HG02981 (cell line): ENCODE data around the gene GALR2.
"Not testable (repeated sequence)": the region's sequence is repeated elsewhere in the genome, so short reads cannot be mapped to it uniquely, and the experiment has no call there.

Experiments
- ATAC-seq: cut with Tn5 transposase; IDR thresholded peaks from one replicate; pipeline ENCODE4 v1.9.1; 2021; ENCODE audit warnings: mild to moderate bottlenecking, moderate library complexity; ENCODE audit not compliant: unreplicated experiment

GALR2 gene

GRCh38 chr17:76049836-76050537 lies 24.6 kb upstream of the GALR2 start:
- ATAC-seq, result no peak

GRCh38 chr17:76050538-76051467 lies 23.8 kb upstream of the GALR2 start:
- ATAC-seq, result no peak

- ATAC-seq, result no peak
Measured at GRCh38 chr17:76051561-76051960, 23.0 kb upstream of the GALR2 start.

GRCh38 chr17:76053246-76054111 lies 21.1 kb upstream of the GALR2 start:
- ATAC-seq, result no peak

DNA sequence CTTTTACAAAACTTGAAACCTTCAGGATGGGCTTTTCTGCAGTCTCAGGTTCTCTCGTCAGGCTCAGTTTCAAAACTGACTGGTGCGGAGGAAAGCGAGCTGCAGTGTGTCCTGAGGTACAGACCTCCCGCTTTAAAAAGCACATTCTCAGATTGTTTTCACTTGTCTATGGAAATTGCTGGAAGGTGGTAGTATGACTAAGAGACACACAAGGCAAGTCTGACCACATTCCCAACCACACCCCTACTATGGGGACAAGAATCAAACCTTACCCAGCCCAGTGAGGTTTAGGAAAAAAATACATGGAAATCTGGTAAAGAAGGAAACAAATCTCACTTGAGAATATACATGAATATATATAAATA lies 20.5 kb upstream of the GALR2 start:
- no peak for ATAC-seq

DNA sequence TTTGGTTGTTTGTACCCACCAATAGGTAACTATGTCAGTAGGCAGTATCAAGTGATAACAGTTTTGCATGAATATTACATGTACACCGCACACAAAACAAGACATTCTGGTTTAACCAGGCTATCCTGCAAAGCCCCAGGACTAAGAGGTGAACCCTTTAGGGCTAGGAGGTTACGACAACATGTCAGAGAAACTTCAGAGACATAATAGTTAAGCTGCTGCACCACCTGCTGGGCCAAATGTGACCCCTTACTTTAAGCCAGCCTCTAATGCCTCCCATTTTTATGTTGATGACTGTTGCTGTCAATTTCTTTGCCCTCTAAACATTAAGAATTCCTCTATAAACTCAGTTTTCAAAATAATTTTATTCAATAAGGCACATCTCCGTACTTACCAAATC lies 17.7 kb upstream of the GALR2 start:
- no peak for ATAC-seq

DNA sequence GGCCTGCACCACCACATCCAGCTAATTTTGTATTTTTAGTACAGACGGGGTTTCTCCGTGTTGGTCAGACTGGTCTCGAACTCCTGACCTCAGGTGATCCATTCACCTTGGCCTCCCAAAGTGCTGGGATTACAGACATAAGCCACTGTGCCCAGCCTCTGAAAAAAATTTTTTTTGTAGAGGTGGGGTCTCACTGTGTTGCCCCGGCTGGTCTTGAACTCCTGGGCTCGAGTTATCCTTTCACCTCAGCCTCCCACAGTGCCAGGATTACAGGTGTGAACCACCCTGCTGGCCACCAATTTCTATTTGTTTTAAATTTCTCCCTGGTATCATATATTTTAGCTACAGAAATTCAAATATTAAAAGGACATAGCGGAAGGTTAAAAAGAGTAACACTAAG lies 16.3 kb upstream of the GALR2 start:
- ATAC-seq, result not testable (repeated sequence)

GRCh38 chr17:76063875-76064546 lies 10.6 kb upstream of the GALR2 start:
- no peak for ATAC-seq

- no peak for ATAC-seq
Measured at GRCh38 chr17:76065775-76066174, 8.8 kb upstream of the GALR2 start.

DNA sequence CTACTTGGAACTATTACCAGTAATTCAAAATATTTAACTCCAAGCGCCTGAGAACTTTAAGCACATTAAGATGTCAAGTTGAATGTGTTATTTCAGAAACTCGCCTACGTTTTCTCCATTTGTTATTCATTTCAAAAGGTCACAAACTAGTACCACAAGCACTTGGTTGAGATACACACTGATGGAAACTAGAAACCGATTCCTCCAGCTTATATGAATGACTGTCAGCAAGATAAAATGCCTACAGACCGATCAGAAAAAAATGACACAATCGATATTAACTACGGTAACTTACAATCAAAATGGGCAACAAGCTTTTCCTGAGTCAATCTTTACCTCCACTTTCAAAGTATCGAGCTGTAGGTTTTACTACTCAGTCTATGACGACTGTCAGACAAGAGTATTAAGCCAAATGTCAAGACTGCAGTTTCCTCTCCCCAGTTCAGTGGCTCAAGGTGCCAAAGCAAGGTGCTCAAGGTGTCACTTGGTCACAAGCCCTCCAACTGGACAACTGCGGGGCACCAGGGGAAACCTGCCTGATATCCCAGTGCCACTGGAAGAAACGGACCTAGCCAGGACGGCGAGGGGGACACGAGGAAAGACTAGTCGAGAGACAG lies 2.9 kb upstream of the GALR2 start:
- no peak for ATAC-seq

DNA sequence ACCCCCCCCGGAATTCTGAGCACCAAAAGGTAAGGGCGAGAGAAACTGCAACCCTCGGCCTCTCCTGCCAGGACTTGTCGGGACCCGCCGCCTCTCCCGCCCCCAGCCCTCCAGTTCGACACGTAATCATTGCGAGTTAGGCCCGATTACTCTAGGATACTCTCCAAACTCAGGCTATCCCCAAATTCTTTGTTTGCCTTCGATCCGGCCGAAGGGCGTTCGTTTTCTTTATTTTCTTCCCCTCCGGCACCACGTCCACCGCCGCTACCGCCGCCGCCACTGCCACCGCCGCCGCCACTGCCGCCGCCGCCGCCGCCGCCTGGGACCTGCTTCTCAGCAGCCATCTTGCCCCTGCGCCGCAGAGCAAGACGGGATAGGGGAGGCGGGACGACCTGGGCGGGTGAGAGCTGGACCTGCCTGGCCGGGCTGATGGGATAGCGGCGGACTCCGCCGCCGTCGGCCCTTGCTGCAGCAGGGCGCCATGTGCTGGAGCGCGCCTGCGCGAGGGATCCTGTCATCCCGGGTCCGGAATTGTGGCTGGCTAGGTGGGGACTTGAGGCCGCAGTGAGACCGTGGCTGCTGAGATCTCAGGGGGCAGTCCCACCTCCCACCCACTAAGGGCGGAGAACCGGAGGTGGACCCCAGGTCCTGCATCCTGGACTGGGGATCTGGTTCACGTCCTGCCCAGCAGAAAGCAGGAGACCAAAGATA lies 2.3 kb upstream of the GALR2 start, which contains the start of gene SRP68:
Gene SRP68, minus strand, starts transcription at position 370 of the 711 bp plus-strand sequence. Its CDS starts 26 bp downstream, at position 344.
- peak; percentile 66 for ATAC-seq

GRCh38 chr17:76075364-76076145 lies 974 bp downstream of the GALR2 start:
- ATAC-seq, result no peak

GRCh38 chr17:76076146-76076764 lies 1.7 kb downstream of the GALR2 start:
- ATAC-seq, result no peak

DNA sequence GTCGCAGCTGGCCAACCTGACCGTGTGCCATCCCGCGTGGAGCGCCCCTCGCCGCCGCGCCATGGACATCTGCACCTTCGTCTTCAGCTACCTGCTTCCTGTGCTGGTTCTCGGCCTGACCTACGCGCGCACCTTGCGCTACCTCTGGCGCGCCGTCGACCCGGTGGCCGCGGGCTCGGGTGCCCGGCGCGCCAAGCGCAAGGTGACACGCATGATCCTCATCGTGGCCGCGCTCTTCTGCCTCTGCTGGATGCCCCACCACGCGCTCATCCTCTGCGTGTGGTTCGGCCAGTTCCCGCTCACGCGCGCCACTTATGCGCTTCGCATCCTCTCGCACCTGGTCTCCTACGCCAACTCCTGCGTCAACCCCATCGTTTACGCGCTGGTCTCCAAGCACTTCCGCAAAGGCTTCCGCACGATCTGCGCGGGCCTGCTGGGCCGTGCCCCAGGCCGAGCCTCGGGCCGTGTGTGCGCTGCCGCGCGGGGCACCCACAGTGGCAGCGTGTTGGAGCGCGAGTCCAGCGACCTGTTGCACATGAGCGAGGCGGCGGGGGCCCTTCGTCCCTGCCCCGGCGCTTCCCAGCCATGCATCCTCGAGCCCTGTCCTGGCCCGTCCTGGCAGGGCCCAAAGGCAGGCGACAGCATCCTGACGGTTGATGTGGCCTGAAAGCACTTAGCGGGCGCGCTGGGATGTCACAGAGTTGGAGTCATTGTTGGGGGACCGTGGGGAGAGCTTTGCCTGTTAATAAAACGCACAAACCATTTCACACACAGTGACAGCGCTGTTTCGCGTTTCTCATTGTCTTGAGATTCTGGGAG lies 2.4 kb downstream of the GALR2 start:
- no peak for ATAC-seq

- no peak for ATAC-seq
Measured at GRCh38 chr17:76077584-76078110, 3.1 kb downstream of the GALR2 start.

DNA sequence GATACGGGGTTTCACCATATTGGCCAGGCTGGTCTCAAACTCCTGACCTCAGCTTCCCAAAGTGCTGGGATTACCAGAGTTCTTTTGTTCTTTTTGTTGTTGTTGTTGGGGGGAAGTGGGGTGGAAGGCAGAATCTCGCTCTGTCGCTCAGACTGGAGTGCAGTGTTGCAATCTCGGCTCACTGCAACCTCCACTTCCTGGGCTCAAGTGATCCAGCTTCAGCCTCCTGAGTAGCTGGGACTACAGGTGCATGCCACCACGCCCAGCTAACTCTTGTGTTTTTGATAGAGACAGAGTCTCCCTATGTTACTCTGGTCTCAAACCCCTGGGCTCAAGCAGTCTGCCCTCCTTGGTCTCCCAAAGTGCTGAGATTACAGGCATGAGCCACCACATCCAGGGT lies 3.8 kb downstream of the GALR2 start:
- ATAC-seq, result not testable (repeated sequence)

DNA sequence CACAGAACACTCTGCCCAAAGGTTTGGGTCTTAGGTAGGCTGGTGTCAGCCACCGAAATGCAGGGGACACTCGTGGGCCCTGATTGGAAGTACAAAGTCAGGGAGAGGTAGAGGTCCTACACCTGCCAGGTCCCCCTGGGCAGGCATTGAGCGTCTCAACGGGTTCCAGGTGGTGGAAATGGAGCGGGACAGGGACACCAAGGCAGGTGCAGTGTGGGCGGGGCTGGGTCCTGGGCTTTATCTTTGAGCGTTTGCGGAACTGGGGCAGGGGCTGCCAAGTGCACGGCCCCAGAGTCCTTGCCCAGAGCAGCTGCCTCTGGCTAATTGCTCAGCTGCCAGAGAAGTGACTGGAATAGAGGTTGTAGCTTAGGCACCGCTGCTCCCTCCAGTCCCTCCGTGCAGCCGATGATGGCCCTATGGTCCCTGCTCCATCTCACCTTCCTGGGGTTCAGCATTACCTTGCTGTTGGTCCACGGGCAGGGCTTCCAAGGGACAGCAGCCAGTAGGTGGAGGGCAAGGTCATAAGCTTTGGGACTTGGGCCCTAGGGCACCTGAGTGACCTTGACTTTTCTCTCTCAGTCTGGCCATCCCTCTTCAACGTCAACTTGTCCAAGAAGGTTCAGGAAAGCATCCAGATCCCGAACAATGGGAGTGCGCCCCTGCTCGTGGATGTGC lies 4.4 kb downstream of the GALR2 start, which contains the start of gene ZACN:
Gene ZACN, plus strand, starts transcription at position 323 of the 675 bp plus-strand sequence. Its CDS starts 83 bp downstream, at position 406.
- no peak for ATAC-seq
